GM12878 (cell line): ENCODE data around the gene GSTM4. TPM values are rescaled to one million over a fixed set of nuclear protein-coding genes. Genes with fewer than 3 reads are reported as not detected.
"Not testable (repeated sequence)": the region's sequence is repeated elsewhere in the genome, so short reads cannot be mapped to it uniquely, and the experiment has no call there.

ENCODE experiments used
- ATAC-seq: fragments of 200-7000 bp; cut with Tn5 transposase; 3 replicates; pipeline ENCODE4 v1.9.1; 2020; ENCODE audit warnings: mild to moderate bottlenecking, moderate library complexity
- BruUV-seq: library from RNA; stranded (reverse); fragments of 400-500 nt; replicated peaks from 2 replicates; lab custom pipeline; 2021; lab: Mats Ljungman, UMichigan
- CTCF ChIA-PET: fragments of 300-600 bp; sonication (Branson Sonifier 250); formaldehyde crosslinking; extraction: SDS; loops from one replicate; lab custom pipeline; 2021; ENCODE audit warnings: inconsistent platforms; lab: Yijun Ruan, JAX
- POLR2A ChIA-PET: fragments of 350-600 bp; formaldehyde crosslinking; extraction: SDS; loops from one replicate; lab custom pipeline; 2021; ENCODE audit warnings: inconsistent platforms; lab: Charles Lee
- RAD21 ChIA-PET: fragments of 300-600 bp; sonication (Branson Sonifier 250); formaldehyde crosslinking; loops from one replicate; lab custom pipeline; 2023; ENCODE audit warnings: antibody characterized with exemption; ENCODE audit not compliant: unreplicated experiment; lab: Charles Lee
- SMC1A ChIA-PET: fragments of 300-600 bp; sonication (Branson Sonifier 250); formaldehyde crosslinking; loops from one replicate; lab custom pipeline; 2023; ENCODE audit not compliant: unreplicated experiment, uncharacterized antibody; lab: Charles Lee
- DNase-seq: peaks from one replicate; pipeline ENCODE4 v3.0.0-alpha.2; 2011; ENCODE audit warnings: low read depth, low spot score
- FAIRE-seq: peaks from 3 replicates; lab custom pipeline; 2011; peaks lifted over from hg19 to GRCh38; lab: Jason Lieb, UNC
- H2AFZ ChIP-seq: 2 replicates; pipeline ENCODE4 v1.6.0; 2011; ENCODE audit warnings: low read depth, low read length, control low read depth; ENCODE audit not compliant: control insufficient read depth
- H3K27ac ChIP-seq: 2 replicates; pipeline ENCODE4 v1.5.1; 2011; ENCODE audit warnings: control low read depth; ENCODE audit not compliant: control insufficient read depth, insufficient read depth
- H3K27me3 ChIP-seq, 2 experiments: replicated peaks in 1 of 2; 2 replicates each; pipeline versions ENCODE4 v1.6.0 to v1.6.1; 2011; ENCODE audit warnings: low read length in 1 of 2; ENCODE audit not compliant: control insufficient read depth in 2 of 2, insufficient read depth in 2 of 2
- H3K36me3 ChIP-seq, 2 experiments: 2 replicates each; pipeline ENCODE4 v1.5.1; 2011; ENCODE audit warnings: low read length in 1 of 2; ENCODE audit not compliant: control insufficient read depth in 2 of 2, insufficient read depth in 2 of 2
- H3K4me1 ChIP-seq: 2 replicates; pipeline ENCODE4 v1.6.1; 2011; ENCODE audit warnings: mild to moderate bottlenecking, low read length, moderate library complexity, mixed read lengths; ENCODE audit not compliant: control insufficient read depth, insufficient read depth
- H3K4me2 ChIP-seq: 2 replicates; pipeline ENCODE4 v1.6.0; 2011; ENCODE audit warnings: control low read depth; ENCODE audit not compliant: control insufficient read depth, insufficient read depth
- H3K4me3 ChIP-seq: fragments of 200-600 bp; sonication (generic); 2 replicates; pipeline ENCODE4 v1.5.1; 2016
- H3K79me2 ChIP-seq: 2 replicates; pipeline ENCODE4 v1.6.0; 2011; ENCODE audit warnings: low read length; ENCODE audit not compliant: control insufficient read depth, insufficient read depth
- H3K9ac ChIP-seq: 2 replicates; pipeline ENCODE4 v1.8.0; 2011; ENCODE audit warnings: low read length, control low read depth, mixed read lengths; ENCODE audit not compliant: control insufficient read depth, insufficient read depth
- H3K9me3 ChIP-seq: replicated peaks from 3 replicates; pipeline ENCODE4 v1.5.1; 2011; ENCODE audit warnings: mild to moderate bottlenecking, low read length; ENCODE audit not compliant: control insufficient read depth, insufficient read depth
- H4K20me1 ChIP-seq: 2 replicates; pipeline ENCODE4 v1.6.0; 2011; ENCODE audit not compliant: control insufficient read depth, insufficient read depth
- CBX3 ChIP-seq: fragments of 200-600 bp; sonication (generic); IDR thresholded peaks from 2 replicates; pipeline ENCODE4 v1.6.1; 2016; ENCODE audit warnings: low read depth, borderline replicate concordance
- CREM ChIP-seq: IDR thresholded peaks from 2 replicates; pipeline ENCODE4 v1.6.1; 2014; ENCODE audit warnings: antibody characterized with exemption, low read depth
- DPF2 ChIP-seq: fragments of 450-650 bp; IDR thresholded peaks from 2 replicates; pipeline ENCODE4 v1.6.1; 2017; ENCODE audit warnings: mild to moderate bottlenecking
- ETV6 ChIP-seq, 2 experiments: fragments of 450-650 bp in 1 of 2; IDR thresholded peaks in 1 of 2; conservative IDR thresholded peaks in 1 of 2; 2 replicates each; pipeline ENCODE4 v1.6.1; 2014; ENCODE audit warnings: antibody characterized with exemption in 1 of 2, borderline replicate concordance in 1 of 2, low read depth in 1 of 2, mild to moderate bottlenecking in 1 of 2, moderate library complexity in 1 of 2
- EZH2 ChIP-seq: IDR thresholded peaks from 2 replicates; pipeline ENCODE4 v1.6.1; 2012; ENCODE audit warnings: low read depth, mild to moderate bottlenecking, control low read depth, inconsistent platforms, low read length, borderline replicate concordance; ENCODE audit not compliant: control insufficient read depth
- MAX ChIP-seq: IDR thresholded peaks from 2 replicates; pipeline ENCODE4 v1.6.1; 2012; ENCODE audit warnings: low read depth, low read length, improper control_type of control experiment
- MEF2B ChIP-seq: fragments of 450-650 bp; IDR thresholded peaks from 2 replicates; pipeline ENCODE4 v1.6.1; 2018; ENCODE audit warnings: mild to moderate bottlenecking, moderate library complexity; ENCODE audit not compliant: partially characterized antibody, poor library complexity, severe bottlenecking
- MTA2 ChIP-seq: fragments of 450-650 bp; IDR thresholded peaks from 2 replicates; pipeline ENCODE4 v1.6.1; 2016; ENCODE audit warnings: low read depth, mild to moderate bottlenecking, moderate library complexity
- NBN ChIP-seq: fragments of 450-650 bp; IDR thresholded peaks from 2 replicates; pipeline ENCODE4 v1.6.1; 2016
- NFIC ChIP-seq: IDR thresholded peaks from 2 replicates; pipeline ENCODE4 v1.6.1; 2012; ENCODE audit warnings: low read depth, mild to moderate bottlenecking, inconsistent platforms, low read length, moderate library complexity
- SP1 ChIP-seq: IDR thresholded peaks from one replicate; pipeline ENCODE4 v1.6.1; 2011; ENCODE audit warnings: low read depth, low read length
- ZNF217 ChIP-seq: fragments of 450-650 bp; IDR thresholded peaks from 2 replicates; pipeline ENCODE4 v1.6.1; 2017; ENCODE audit warnings: antibody characterized with exemption, mild to moderate bottlenecking
- WGBS: methylation state at CpG from one replicate; pipeline ENCODE4 v1.1.6; 2016; ENCODE audit warnings: low lambda C conversion rate; ENCODE audit not compliant: insufficient replicate concordance, insufficient coverage; ENCODE audit errors: missing lambda C conversion rate; 5-methylcytosine and 5-hydroxymethylcytosine counted together
- in situ Hi-C: fragments of 300-500 bp; cut with MboI; formaldehyde crosslinking; loops from 9 replicates; pipeline ENCODE4 v1.14.3; 2018; ENCODE audit warnings: mixed read lengths
- intact Hi-C: fragments of 100-400 bp; cut with micrococcal nuclease; formaldehyde crosslinking; loops from one replicate; pipeline ENCODE4 v1.14.2; 2022; ENCODE audit not compliant: unreplicated experiment
- polyA plus RNA-seq, 11 experiments: library from polyadenylated mRNA; depleted of rRNA in 4 of 11; unstranded in 6 of 11; stranded (reverse) in 5 of 11; fragments of >200 nt; fragmentation: Nextera tagmentation in 4 of 11; fragmentation: Illumina TruSeq in 1 of 11; extraction: Ambion mirVana in 4 of 11; extraction: Trizol in 1 of 11; gene quantifications; 1 replicate in 1 of 11; 2 replicates in 10 of 11; pipeline versions ENCODE4 v1.2.1 to v1.2.3, GENCODE V29; 2011 to 2016; ENCODE audit warnings: inconsistent platforms in 2 of 11, missing spikeins in 2 of 11, low read depth in 1 of 11
- total RNA-seq, 4 experiments: library from RNA; depleted of rRNA in 3 of 4; stranded (reverse); fragments of >200 nt in 3 of 4; fragmentation: Illumina TruSeq in 1 of 4; extraction: Trizol in 1 of 4; gene quantifications; 2 replicates each; pipeline versions ENCODE4 v1.2.1 to v1.2.3, GENCODE V29; 2013 to 2021

Gene GSTM4
- total and polyA plus RNA-seq, 10 of the 15 experiments (the other 5 are each of a cell fraction or from before 2014, with no cell fraction given), result 14.3 to 37.2 (median 23.0) TPM

GRCh38 chr1:109697066-109697465 lies 41.2 kb downstream of the GSTM4 start:
- no peak for TF ChIP-seq CREM
- TF ChIP-seq ZNF217, result no peak
- no peak for TF ChIP-seq MTA2
- TF ChIP-seq DPF2, result no peak
- no peak for TF ChIP-seq MEF2B
- no peak for TF ChIP-seq ETV6 (conservative IDR thresholded peaks at IDR 0.05 in 1 of 2, IDR thresholded peaks at IDR 0.05 in 1 of 2; ENCODE audit: borderline replicate concordance in 1 of 2, low read depth in 1 of 2)
- TF ChIP-seq NFIC, result no peak
- TF ChIP-seq CBX3, result no peak
- TF ChIP-seq SP1, result no peak
- no peak for TF ChIP-seq NBN
- no peak for TF ChIP-seq EZH2
- TF ChIP-seq MAX, result no peak
- FAIRE-seq, result no peak
- H3K79me2 ChIP-seq, result no peaks in the 10 kb centered on the region
- no peak overlapping the region for H2AFZ ChIP-seq
- no peak overlapping the region for H3K27ac ChIP-seq
- no peak for DNase-seq
- H3K36me3 ChIP-seq, result no peaks in the 10 kb centered on the region
- no peaks in the 10 kb centered on the region for H3K4me1 ChIP-seq
- no TSS peak for BruUV-seq
- POLR2A ChIA-PET, result no interaction called here
- no peaks in the 10 kb centered on the region for H4K20me1 ChIP-seq
- H3K4me2 ChIP-seq, result no peak overlapping the region
- ATAC-seq, result no peak
- SMC1A ChIA-PET, result no interaction called here
- in situ Hi-C loops, result no loop called here
- H3K9ac ChIP-seq, result no peak overlapping the region
- RAD21 ChIA-PET, result no interaction called here
- CTCF ChIA-PET, result no interaction called here
- H3K27me3 ChIP-seq, result no peaks in the 10 kb centered on the region
- intact Hi-C loops, result no loop called here
- H3K9me3 ChIP-seq, result no peaks in the 10 kb centered on the region
- WGBS, result 70% methylated on average over 4 of the region's 4 CpGs
- no peak overlapping the region for H3K4me3 ChIP-seq

GRCh38 chr1:109697861-109698260 lies 42.0 kb downstream of the GSTM4 start:
- H3K79me2 ChIP-seq, H3K36me3 ChIP-seq, SMC1A ChIA-PET, H3K9me3 ChIP-seq, in situ Hi-C loops, H3K27me3 ChIP-seq, DNase-seq, H3K27ac ChIP-seq, H3K9ac ChIP-seq, CTCF ChIA-PET, intact Hi-C loops, RAD21 ChIA-PET, H2AFZ ChIP-seq, ATAC-seq, H3K4me2 ChIP-seq, H3K4me1 ChIP-seq, POLR2A ChIA-PET, BruUV-seq, FAIRE-seq, H4K20me1 ChIP-seq, H3K4me3 ChIP-seq: not testable (repeated sequence)
- 95% methylated on average over 2 of the region's 4 CpGs for WGBS

- ATAC-seq, H4K20me1 ChIP-seq, H3K4me1 ChIP-seq, H3K9me3 ChIP-seq, intact Hi-C loops, H3K27me3 ChIP-seq, RAD21 ChIA-PET, DNase-seq, H3K36me3 ChIP-seq, in situ Hi-C loops, FAIRE-seq, H3K9ac ChIP-seq, SMC1A ChIA-PET, H2AFZ ChIP-seq, BruUV-seq, H3K4me3 ChIP-seq, H3K79me2 ChIP-seq, CTCF ChIA-PET, H3K27ac ChIP-seq, POLR2A ChIA-PET, H3K4me2 ChIP-seq: not testable (repeated sequence)
- 70% methylated on average over 3 of the region's 3 CpGs for WGBS
These were observed 47.0 kb downstream of the GSTM4 start for GRCh38 chr1:109702940-109703339.
